Glomerular endothelial cell (primary cell): ENCODE results near the gene PBRM1. TPM values are rescaled to one million over a fixed set of nuclear protein-coding genes. Genes with fewer than 3 reads are reported as not detected.
"Not testable (repeated sequence)": the region's sequence is repeated elsewhere in the genome, so short reads cannot be mapped to it uniquely, and the experiment has no call there.

Experiments used
- DNase-seq: peaks from one replicate; pipeline ENCODE4 v3.0.0-alpha.2; 2011; ENCODE audit warnings: low read depth, low spot score; ENCODE audit errors: extremely low read depth
- total RNA-seq: library from RNA; depleted of rRNA; stranded (reverse); fragments of >200 nt; gene quantifications from 2 replicates; pipeline ENCODE4 v1.2.3, GENCODE V29; 2015

The PBRM1 gene
- total RNA-seq: 56.9 and 78.4 TPM in 2 replicates

- peak; percentile 57 for DNase-seq
Measured at GRCh38 chr3:52685709-52686691, at the start of gene PBRM1, which contains the start of gene GNL3. Gene PBRM1 (minus strand): TSS chr3:52685913. Gene GNL3 (plus strand): TSS chr3:52686032. CDS start chr3:52686093, 61 bp downstream.

- DNase-seq: no peak
Measured at GRCh38 chr3:52733256-52733891, 47.7 kb upstream of the PBRM1 start.

- DNase-seq: no peak
Measured at GRCh38 chr3:52731590-52731989, 45.9 kb upstream of the PBRM1 start.

- no peak for DNase-seq
Measured at GRCh38 chr3:52730681-52731080, 45.0 kb upstream of the PBRM1 start.

DNA sequence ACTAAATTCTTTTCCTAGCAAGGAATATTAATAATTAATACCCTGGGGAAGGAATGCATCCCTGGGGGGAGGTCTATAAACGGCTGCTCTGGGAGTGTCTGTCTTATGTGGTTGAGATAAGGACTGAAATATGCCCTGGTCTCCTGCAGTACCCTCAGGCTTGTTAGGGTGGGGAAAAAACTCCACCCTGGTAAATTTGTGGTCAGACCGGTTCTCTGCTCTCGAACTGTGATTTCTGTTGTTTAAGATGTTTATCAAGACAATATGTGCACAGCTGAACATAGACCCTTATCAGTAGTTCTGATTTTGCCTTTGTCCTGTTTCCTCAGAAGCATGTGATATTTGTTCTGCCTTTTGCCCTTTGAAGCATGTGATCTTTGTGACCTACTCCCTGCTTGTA lies 43.0 kb upstream of the PBRM1 start:
- not testable (repeated sequence) for DNase-seq

GRCh38 chr3:52724511-52724910 lies 38.8 kb upstream of the PBRM1 start:
- no peak for DNase-seq

DNA sequence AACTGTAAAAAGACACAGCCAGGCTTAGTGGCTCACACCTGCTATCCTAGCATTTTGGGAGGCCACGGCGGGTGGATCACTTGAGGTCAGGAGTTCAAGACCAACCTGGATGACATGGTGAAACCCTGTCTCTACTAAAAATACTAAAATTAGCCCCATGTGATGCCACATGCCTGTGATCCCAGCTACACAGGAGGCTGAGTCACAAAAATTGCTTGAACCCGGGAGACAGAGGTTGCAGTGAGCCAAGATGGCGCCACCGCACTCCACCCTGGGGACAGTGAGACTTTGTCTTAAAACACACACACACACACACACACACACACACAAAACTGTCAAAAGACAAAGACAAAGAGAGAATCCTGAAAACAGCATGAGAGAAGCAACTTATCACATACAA lies 38.2 kb upstream of the PBRM1 start:
- DNase-seq: no peak

DNA sequence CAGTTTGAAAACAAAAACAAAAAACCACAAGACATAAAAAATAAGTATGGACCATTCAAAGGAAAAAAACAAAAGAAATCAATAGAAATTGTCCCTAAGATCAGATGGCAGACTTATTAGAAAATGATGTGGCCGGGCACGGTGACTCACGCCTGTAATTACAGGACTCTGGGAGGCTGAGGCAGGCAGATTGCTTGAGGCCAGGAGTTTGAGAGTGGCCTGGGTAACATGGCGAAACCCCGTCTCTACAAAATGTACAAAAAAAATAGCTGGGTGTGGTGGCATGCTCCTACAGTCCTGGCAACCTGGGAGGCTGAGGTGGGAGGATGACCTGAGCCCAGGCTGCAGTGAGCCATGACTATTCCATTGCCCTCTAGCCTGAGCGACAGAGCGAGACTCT lies 36.8 kb upstream of the PBRM1 start:
- no peak for DNase-seq

- DNase-seq: no peak
Measured at GRCh38 chr3:52721730-52722008, 36.0 kb upstream of the PBRM1 start.

DNA sequence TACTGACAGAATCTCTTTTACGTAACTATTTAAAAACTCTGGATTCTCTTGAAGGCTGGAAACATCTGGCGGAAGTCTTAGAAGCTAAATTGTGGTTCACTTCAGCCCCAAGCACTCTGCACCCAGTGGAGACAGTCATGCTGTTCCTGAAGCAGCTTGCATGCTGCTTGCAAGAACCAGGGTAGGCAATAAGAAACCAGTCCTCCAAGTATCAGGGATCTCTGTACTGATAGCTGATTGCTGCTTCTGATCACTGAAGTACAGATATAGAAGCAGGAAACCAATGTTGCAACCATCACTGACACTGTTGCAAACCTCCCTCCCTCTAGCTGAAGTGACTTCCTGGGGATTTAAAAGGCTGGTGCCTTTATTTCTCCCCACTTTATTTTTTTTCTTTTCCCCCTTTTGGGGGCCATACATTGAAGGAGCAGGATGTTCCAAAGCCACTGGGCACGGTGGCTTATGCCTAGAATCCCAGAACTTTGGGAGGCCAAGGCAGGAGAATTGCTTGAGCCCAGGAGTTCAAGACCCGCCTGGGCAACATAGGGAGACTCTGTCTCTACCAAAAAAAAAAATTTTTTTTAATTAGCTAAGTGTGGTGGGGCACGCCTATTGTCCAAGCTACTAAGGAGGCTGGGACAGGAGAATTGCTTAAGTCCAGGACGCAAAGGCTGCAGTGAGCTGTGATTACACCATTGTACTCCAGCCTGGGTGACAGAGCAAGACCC lies 35.5 kb upstream of the PBRM1 start:
- DNase-seq: no peak

- no peak for DNase-seq
Measured at GRCh38 chr3:52719618-52720017, 33.9 kb upstream of the PBRM1 start.

GRCh38 chr3:52715714-52716305 lies 30.1 kb upstream of the PBRM1 start:
- DNase-seq: no peak

DNA sequence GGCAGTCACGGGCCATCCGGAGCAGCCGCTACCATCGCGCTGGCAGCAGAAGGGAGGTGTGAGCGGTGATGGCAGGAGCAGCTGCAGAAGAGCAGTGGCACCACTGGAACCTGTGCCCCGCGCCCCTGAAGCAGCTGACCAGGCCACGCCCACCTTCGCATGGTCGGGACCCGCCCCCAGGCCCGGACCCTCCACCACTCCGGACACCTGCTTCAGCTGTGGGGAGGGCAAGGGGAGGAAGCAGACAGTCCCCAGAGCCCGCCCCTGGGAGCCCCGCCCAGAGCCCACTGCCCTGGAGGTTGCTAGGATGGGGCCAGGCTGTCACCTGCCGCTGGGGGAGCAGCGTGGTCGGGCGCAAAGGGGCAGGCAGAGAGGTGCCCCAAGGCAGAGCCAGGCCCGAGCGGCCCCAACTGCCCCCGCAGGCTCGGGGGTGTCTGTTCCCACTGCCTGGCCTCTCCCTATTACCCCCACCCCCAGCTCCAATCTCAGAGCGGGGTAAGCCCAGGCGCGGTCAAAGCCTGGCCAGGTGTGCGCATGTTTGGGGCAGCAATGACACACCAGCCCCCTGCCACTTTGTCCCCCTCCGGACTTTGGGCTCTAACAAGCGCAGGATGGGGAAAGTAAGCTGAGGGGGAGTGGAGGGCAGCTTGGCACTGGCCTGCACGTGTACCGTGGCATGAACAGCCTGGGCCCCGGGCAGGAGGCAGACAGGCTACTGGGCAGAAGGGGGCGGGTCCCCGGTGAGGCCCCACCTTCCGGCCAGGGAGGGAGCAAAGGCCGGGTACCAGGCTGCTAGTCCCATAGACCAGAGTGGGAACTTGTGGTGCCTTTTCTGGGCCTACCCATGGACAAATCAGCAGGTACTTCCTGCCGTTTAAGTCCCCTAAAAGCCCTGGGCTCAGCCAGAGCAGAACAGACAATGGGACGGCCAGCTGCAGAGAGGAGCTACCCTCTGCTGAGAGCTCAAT lies 28.9 kb upstream of the PBRM1 start:
- no peak for DNase-seq

DNA sequence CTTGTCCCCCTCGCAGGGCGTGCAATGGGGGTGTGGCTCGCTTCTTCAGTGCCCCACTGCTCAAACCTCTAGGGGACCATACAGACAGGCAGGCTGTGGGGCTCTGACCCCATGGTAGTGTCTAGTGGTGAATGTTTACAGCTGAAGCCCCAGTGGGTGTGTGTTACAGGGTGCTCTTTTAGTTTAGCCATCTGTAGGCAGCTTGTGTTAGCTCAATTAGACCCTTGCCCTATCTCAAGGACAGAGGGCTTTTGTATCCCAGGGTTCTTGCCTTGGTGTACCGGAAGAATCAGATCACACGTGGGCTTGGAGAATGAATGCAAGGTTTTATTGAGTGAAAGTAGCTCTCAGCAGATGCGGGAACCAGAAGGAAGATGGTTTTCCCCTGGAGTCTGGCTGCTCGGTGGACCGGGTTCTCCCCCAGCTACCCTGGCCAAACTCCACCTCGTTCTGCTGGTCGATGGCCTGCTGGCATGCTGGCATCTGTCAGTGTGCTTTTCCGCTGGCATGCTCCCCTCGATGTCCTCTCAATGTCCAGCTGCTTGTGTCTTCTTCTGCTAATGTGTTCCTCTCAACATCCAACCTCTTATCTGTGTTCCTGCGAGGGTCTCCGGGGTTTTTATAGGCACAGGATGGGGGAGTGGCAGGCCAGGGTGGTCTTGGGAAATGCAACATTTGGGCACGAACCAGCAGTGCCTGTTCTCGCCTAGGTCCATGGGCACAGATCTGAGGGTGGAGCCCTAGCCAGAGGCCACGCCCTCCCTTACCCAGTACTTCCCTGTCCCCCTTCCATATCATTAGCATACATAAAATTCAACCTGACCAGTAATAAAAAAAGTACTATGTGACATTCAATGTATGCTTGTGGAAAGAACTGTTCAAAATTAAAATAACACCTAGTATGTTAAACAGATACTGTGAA lies 26.8 kb upstream of the PBRM1 start:
- no peak for DNase-seq

- DNase-seq: no peak
Measured at GRCh38 chr3:52710512-52710911, 24.8 kb upstream of the PBRM1 start.

GRCh38 chr3:52707585-52707984 lies 21.9 kb upstream of the PBRM1 start:
- DNase-seq: no peak

DNA sequence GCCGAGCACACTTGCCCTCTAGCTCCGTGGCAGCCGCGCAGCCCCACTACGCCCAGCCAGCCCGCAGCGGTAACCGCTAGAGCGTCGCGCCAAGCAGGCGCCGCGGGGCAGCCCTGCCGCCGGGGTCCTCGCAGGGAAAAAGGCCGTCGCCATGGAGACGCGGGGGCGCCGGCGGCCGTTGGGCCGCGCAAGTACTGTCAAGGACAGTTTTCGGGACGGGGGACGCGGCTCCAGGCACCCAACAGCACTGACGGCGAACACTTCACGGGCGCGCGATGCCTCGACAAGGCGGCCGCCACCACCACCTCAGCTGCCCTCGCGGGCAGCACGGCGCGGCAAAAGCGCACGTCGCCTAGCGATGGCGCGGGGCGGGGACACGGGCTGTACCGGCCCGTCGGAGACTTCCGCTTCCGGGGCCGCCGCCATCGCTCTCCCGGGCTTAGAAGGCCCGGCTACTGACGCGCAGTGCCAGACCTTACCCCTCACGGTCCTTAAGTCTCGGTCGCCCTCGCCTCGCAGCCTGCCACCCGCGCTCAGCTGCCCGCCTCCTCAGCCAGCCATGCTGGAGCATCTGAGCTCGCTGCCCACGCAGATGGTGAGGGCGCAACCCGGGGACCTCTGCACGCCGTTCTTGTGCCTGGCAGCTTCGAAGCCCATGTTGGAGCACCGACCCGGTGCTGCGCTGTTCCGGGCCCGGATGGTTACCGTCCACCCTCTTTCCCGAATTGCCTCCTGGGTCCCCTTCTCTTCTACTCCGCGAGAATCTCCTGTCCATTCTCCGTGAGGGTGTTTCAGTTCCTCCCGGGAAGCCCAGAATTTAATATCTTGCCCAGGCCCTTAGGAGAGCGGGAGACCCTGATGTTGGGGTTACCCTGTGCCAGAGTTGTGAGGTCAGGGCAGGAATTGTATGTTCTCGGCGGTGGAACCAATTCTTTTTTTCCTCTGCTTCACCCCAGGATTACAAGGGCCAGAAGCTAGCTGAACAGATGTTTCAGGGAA lies 20.3 kb upstream of the PBRM1 start, which contains the start of the genes GLT8D1 and SPCS1:
TSS of gene GLT8D1 (minus strand) at position 104 of the 999 bp plus-strand sequence. CDS start 5,331 bp downstream, outside the sequence.
TSS of gene SPCS1 (plus strand) at position 419 of the 999 bp plus-strand sequence. CDS start at position 560, 141 bp downstream.
- DNase-seq: no peak

GRCh38 chr3:52705438-52705687 lies 19.6 kb upstream of the PBRM1 start:
- DNase-seq: no peak
